GM12801 (cell line): ENCODE data around the gene IL21R.

Experiments
- TF ChIP-seq, protein P1 (sequence below): IDR thresholded peaks from one replicate; pipeline ENCODE4 v1.5.1; 2011; ENCODE audit warnings: control low read depth; ENCODE audit not compliant: insufficient read length; ENCODE audit errors: extremely low read depth

The IL21R gene

DNA sequence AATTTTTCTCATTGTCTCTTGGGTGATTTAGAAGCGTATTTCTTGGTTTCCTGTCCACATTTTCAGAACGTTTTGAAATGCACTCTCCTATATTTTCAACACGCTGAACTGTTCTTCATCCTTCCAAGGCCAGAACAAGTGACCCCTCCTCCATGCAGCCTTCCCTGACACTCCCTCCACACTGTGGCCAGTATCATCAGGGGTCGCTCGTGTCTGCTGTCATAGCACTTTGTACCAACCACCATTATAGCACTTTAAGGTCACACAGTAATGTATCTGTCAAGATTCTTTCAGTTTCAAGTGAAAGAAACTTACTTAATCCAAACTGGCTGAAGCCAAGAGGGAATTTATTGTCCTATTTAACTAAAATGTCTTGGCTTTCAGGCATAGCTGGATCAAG, 17.5 kb upstream of the IL21R start:
- TF ChIP-seq, protein P1, sequence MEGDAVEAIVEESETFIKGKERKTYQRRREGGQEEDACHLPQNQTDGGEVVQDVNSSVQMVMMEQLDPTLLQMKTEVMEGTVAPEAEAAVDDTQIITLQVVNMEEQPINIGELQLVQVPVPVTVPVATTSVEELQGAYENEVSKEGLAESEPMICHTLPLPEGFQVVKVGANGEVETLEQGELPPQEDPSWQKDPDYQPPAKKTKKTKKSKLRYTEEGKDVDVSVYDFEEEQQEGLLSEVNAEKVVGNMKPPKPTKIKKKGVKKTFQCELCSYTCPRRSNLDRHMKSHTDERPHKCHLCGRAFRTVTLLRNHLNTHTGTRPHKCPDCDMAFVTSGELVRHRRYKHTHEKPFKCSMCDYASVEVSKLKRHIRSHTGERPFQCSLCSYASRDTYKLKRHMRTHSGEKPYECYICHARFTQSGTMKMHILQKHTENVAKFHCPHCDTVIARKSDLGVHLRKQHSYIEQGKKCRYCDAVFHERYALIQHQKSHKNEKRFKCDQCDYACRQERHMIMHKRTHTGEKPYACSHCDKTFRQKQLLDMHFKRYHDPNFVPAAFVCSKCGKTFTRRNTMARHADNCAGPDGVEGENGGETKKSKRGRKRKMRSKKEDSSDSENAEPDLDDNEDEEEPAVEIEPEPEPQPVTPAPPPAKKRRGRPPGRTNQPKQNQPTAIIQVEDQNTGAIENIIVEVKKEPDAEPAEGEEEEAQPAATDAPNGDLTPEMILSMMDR = no peak

GRCh38 chr16:27385398-27385797, 16.6 kb upstream of the IL21R start:
- TF ChIP-seq, protein P1 = no peak

DNA sequence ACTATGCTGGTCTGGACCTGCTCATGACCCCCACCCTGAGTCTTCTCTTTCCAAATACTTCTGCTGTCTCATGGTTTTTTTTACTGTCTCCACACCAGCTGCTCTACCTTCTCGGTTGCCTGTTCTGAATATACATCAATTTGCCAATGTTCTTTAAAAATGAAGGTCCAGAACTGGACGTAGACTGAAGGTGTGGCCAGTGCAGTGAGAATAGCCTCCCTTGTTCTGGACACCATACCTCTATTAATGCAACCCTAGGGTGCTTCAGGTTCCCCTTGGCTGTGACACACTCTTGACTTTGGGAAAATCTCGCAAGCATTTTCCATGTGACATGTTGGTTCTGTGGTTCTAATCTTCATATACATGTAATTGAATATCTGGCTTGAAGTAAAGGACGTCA, 15.3 kb upstream of the IL21R start:
- TF ChIP-seq, protein P1 = no peak

GRCh38 chr16:27387724-27388123, 14.2 kb upstream of the IL21R start:
- TF ChIP-seq, protein P1 = no peak

DNA sequence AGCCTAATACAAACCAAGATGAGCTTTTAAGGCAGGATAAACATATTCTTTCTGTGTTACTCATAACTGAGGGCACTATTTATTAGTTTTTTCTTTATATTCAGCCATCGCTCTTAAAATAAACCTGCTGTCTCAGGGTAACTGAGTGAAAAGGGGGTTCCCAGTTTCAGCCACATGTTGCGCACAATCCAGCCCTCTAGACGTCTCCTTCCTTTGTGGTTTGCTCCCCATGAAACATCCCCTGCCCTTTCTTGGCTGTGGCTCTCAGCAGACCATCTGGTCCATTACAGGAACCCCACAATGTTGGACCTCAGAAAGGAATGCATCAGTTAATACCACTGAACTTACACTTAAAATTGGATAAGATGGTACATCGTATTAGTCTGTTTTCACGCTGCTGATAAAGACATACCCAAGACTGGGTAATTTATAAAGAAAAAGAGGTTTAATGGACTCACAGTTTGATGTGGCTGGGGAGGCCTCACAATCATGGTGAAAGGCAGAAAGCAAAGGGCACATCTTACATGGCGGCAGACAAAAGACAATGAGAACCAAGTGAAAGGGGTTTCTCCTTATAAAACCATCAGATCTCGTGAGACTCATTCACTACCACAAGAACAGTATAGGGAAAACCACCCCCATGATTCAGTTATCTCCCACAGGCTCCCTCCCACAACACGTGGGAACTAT, 12.6 kb upstream of the IL21R start:
- TF ChIP-seq, protein P1 = no peak

DNA sequence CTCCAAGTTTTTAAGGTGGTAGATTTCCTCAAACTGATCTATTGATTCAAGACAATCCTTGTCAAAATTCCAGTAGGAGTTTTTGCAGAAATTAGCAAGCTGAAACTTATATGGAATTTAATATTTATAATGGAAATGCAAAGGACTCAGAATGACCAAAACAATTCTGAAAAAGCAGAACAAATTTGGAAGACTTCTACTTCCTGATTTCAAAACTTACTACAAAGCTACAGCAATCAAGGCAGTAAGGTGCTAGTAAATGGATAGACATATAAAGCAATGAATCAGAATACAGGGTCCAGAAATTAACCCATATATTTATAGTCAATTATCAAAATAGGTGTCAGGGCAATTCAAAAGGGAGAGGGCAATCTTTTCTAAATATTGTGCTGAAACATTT, 11.8 kb upstream of the IL21R start:
- TF ChIP-seq, protein P1 = no peak

- TF ChIP-seq, protein P1 = no peak
These were observed 9.3 kb upstream of the IL21R start for GRCh38 chr16:27392671-27393070.
